ENCODE measurements around the gene C1orf21. TPM values are rescaled to one million over a fixed set of nuclear protein-coding genes. Genes with fewer than 3 reads are reported as not detected.

Gene C1orf21
- total and polyA plus RNA-seq, 2 of the 4 experiments (the other 2 are of a cell fraction) = 6.4 to 9.9 TPM

DNA sequence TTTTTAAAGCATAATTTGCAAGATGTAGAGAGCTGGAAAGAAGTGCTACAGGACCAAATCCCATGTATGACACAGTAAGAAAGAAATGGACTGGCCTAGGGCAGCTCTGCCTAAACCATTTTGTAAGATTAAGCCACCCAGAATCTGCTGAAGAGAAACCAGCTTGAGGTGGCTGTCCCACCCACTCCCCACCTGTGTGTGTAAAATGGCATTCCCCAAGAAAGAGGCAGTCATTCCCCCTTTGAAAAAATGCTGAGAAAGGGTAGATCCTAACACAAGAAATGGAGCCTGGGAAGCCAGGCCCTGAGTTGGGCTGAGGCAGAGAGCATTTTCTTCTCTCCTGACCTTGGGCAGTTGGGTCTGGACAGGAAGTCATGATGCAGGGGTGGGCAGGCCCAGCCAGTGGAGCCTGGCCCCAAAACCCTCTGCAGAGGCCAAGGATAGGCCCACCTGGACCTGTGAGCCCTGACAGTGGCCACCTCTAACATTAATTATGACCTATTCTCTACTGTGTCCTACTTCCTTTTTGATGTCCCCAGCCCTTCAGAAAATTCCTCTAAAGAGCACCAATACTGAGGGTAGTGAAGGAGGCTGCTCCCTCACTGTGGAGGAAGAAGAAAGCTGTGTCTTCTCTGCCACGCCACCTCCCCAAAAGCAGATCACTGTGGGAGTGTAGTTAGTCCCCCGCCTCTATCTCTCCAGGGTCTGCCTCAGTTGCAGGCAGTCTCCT lies 273.8 kb downstream of the C1orf21 start:
- H4K91ac ChIP-seq (ENCODE audit: insufficient read depth, low read depth, low read length) = no peak overlapping the region
- H3K4ac ChIP-seq (ENCODE audit: low read depth, low read length) = no peak overlapping the region
- H3K27ac ChIP-seq (ENCODE audit: insufficient read depth, low read length) = no peak overlapping the region
- BruUV-seq (replicated peaks) = no TSS peak
- dilution Hi-C loops (cut with HindIII; ENCODE audit: low sequenced_read_pairs, unreplicated experiment) = no loop called here
- no peak overlapping the region for H3K9ac ChIP-seq (ENCODE audit: low read depth, low read length)
- no peak overlapping the region for H2AK5ac ChIP-seq (ENCODE audit: low read depth, low read length)
- no peaks in the 10 kb centered on the region for H4K20me1 ChIP-seq (ENCODE audit: insufficient read depth, low read length)
- POLR2A ChIA-PET (ENCODE audit: unreplicated experiment) = no interaction called here
- H3K9me1 ChIP-seq (ENCODE audit: insufficient read depth, low read length) = no peaks in the 10 kb centered on the region
- no peak overlapping the region for H3K56ac ChIP-seq (ENCODE audit: extremely low read depth, insufficient read depth, low read length)
- H4K5ac ChIP-seq (ENCODE audit: low read depth, low read length) = no peak overlapping the region
- H3K23ac ChIP-seq (ENCODE audit: low read depth, low read length) = no peak overlapping the region
- no peak overlapping the region for H3K4me3 ChIP-seq (ENCODE audit: insufficient read depth, low read depth, low read length)
- intact Hi-C loops (cut with micrococcal nuclease) = loop anchor here (5.0 kb wide), 2 partner anchors 98 to 438 kb away; no protein-coding TSS in a partner anchor
- in situ Hi-C loops (cut with MboI; ENCODE audit: low sequenced_read_pairs) = loop anchor here (5.0 to 25.0 kb wide), 3 partner anchors 436 to 998 kb away; partner anchors contain the start of gene APOBEC4
- H3K14ac ChIP-seq (replicated peaks; ENCODE audit: low read depth, low read length) = no peak overlapping the region
- H2BK5ac ChIP-seq (ENCODE audit: low read depth, low read length, poor library complexity, severe bottlenecking) = no peak overlapping the region
- ATAC-seq (ENCODE audit: low read depth) = no peak
- no peak for DNase-seq
- no peak overlapping the region for H2AFZ ChIP-seq (replicated peaks; ENCODE audit: low read length, poor library complexity)
- H3K4me1 ChIP-seq (ENCODE audit: control insufficient read depth, insufficient read depth, low read length) = no peaks in the 10 kb centered on the region
- CTCF ChIA-PET = interaction anchor here (2.0 kb wide), 1 partner anchor 418 kb away, joined by 6 read pairs; no protein-coding TSS in a partner anchor
- no peak overlapping the region for H2BK20ac ChIP-seq (ENCODE audit: low read depth, low read length)
- H2AK9ac ChIP-seq (replicated peaks; ENCODE audit: low read depth, low read length, poor library complexity) = no peak overlapping the region
- no peaks in the 10 kb centered on the region for H3K36me3 ChIP-seq (ENCODE audit: control insufficient read depth, insufficient read depth, low read length)
- TF ChIP-seq MAZ (IDR thresholded peaks at IDR 0.05; ENCODE audit: borderline replicate concordance, low read depth, low read length) = no peak
- TF ChIP-seq NFE2L2 (IDR thresholded peaks at IDR 0.05; ENCODE audit: low read depth, low read length) = no peak
- H4K8ac ChIP-seq (ENCODE audit: low read depth in 2 of 2, low read length in 2 of 2) = no peak overlapping the region
- H3K18ac ChIP-seq (ENCODE audit: low read depth, low read length) = no peak overlapping the region
- no peaks in the 10 kb centered on the region for H3K9me3 ChIP-seq (ENCODE audit: control insufficient read depth, insufficient read depth, low read length)
- no peak overlapping the region for H2BK15ac ChIP-seq (ENCODE audit: low read depth, low read length)
- H3K27me3 ChIP-seq (ENCODE audit: control insufficient read depth, insufficient read depth, low read length) = peaks cover 10% of the 10 kb centered on the region
- H2BK120ac ChIP-seq (ENCODE audit: low read depth, low read length) = no peak overlapping the region
- no CpG with 5 or more reads among the region's 2 CpGs for WGBS, 2 experiments (ENCODE audit: extremely low coverage in 2 of 2, insufficient read length in 1 of 2)
- H3K4me2 ChIP-seq (ENCODE audit: low read depth, low read length) = no peak overlapping the region
- no peaks in the 10 kb centered on the region for H3K79me1 ChIP-seq (ENCODE audit: low read depth in 1 of 2, low read length in 2 of 2)
